GM12875 (cell line): ENCODE data around the gene ALDOC.

Experiments
- H3K4me3 ChIP-seq: one replicate; pipeline ENCODE4 v1.5.1; 2011; ENCODE audit warnings: low read depth, low read length, control low read depth
- TF ChIP-seq, protein P1 (sequence below): IDR thresholded peaks from 2 replicates; pipeline ENCODE4 v1.5.1; 2011; ENCODE audit warnings: low read depth, mild to moderate bottlenecking, control low read depth, inconsistent platforms, low read length, moderate library complexity, borderline replicate concordance; ENCODE audit not compliant: insufficient read depth

Gene ALDOC

DNA sequence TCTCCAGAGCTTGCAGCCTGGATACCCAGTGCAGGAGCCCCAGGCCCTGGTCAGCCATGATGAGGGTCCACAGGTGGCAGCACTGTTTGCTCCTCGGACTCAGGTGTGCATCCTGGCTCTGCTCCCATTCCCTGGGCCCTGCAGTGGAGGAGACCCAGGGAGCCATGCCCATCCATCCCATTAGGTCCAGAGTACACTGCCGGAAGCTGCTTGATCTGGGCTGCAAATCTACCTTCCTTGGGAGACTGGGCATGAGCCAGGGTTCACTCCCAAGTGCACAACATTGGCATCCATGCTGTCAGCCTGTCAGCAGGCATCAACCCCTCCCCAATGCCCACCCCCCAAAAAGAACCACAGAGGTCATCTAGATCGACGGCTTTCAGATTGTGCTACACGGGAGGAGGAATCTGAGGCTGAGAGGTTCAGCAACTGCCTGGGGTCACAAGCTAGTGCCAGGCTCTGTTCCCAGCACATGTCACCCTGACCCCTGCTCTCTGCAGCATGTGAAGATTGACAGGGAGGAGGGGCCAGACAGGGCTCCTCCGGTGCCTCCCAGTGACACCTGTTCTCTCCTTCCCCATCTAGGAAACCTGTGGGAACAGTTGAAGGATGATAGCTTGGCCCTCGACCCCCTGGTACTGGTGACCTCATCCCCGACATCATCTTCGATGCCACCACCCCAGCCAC, 40.0 kb downstream of the ALDOC start:
- H3K4me3 ChIP-seq = no peak overlapping the region
- TF ChIP-seq, protein P1, sequence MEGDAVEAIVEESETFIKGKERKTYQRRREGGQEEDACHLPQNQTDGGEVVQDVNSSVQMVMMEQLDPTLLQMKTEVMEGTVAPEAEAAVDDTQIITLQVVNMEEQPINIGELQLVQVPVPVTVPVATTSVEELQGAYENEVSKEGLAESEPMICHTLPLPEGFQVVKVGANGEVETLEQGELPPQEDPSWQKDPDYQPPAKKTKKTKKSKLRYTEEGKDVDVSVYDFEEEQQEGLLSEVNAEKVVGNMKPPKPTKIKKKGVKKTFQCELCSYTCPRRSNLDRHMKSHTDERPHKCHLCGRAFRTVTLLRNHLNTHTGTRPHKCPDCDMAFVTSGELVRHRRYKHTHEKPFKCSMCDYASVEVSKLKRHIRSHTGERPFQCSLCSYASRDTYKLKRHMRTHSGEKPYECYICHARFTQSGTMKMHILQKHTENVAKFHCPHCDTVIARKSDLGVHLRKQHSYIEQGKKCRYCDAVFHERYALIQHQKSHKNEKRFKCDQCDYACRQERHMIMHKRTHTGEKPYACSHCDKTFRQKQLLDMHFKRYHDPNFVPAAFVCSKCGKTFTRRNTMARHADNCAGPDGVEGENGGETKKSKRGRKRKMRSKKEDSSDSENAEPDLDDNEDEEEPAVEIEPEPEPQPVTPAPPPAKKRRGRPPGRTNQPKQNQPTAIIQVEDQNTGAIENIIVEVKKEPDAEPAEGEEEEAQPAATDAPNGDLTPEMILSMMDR = no peak

- H3K4me3 ChIP-seq = no peak overlapping the region
- TF ChIP-seq, protein P1 = no peak
These were observed 41.8 kb downstream of the ALDOC start for GRCh38 chr17:28534740-28535375.

DNA sequence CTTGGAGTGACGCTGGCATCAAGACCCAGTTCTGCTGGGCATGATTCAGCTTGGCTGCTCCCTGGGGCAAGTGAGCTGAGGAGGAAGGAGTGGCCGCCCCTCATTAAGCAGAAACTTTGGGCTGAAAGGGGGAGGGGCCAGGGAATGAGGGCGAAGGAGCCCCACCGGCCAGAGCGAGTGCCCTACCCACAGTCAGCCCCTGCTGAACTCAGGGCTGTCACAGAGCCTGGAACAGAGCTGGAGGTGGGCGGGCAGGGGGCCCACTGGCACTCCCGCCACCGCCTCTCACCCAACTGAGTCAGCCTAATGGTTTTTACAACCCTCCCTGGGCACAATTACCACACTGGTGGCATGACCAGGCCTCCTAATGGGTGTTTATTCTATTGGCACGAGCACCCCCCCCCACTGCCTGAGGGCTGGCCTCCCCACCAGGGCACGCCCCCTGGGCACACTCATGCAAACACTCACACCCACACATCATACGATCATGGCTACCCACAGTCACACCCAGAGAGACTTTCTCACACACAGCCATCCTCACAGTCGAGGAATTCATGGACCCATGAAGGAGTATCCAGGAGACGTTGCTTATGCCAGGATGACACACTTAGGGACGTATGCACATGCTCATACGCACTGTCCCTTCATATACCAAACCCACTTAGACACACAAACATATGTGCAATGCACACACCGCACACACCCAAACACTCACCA, 43.4 kb downstream of the ALDOC start:
- TF ChIP-seq, protein P1 = no peak
- H3K4me3 ChIP-seq = no peak overlapping the region

GRCh38 chr17:28532050-28532960, 44.4 kb downstream of the ALDOC start:
- TF ChIP-seq, protein P1 = no peak
- no peak overlapping the region for H3K4me3 ChIP-seq

DNA sequence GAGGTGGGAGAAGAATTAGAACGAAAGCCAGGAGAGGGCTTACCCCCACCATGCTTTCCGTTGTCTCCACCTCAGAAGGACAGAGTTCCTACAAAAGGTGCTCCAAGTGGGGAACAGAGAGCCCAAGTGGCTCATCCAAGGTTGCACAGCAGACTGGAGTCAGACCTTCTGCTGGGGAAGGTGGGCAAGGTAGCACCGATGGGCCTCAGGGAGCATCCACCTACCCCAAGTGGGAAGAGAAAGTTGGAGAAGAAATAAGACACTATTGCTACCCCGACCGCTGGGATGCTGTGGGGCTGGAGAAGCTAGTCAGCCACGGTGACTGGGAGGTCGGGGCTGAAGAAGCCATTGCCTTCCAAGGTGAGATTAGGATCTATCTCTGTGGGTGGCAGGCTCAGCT, 45.8 kb downstream of the ALDOC start:
- no peak overlapping the region for H3K4me3 ChIP-seq
- TF ChIP-seq, protein P1 = no peak

- TF ChIP-seq, protein P1 = no peak
- H3K4me3 ChIP-seq = no peak overlapping the region
These were observed 46.4 kb downstream of the ALDOC start for GRCh38 chr17:28530250-28530649.
